Stimulated activated CD4-positive, alpha-beta T cell treated with anti-CD3 and anti-CD28 coated beads, Interleukin-15, amount 100 ng/mL, for 1 hour (primary cell): ENCODE data around the gene DUSP28.
A peak's percentile ranks its signal among the peaks of the same experiment; 100 is the strongest.

Experiments used
- DNase-seq, 2 donors: peaks; one replicate each; pipeline ENCODE4 v3.0.0-alpha.2; 2020; ENCODE audit warnings: low read depth in 1 of 2, low spot score in 1 of 2

The DUSP28 gene

GRCh38 chr2:240597419-240598181, 37.4 kb downstream of the DUSP28 start:
- DNase-seq: peak in 1 of 2 donors; percentile 1

DNA sequence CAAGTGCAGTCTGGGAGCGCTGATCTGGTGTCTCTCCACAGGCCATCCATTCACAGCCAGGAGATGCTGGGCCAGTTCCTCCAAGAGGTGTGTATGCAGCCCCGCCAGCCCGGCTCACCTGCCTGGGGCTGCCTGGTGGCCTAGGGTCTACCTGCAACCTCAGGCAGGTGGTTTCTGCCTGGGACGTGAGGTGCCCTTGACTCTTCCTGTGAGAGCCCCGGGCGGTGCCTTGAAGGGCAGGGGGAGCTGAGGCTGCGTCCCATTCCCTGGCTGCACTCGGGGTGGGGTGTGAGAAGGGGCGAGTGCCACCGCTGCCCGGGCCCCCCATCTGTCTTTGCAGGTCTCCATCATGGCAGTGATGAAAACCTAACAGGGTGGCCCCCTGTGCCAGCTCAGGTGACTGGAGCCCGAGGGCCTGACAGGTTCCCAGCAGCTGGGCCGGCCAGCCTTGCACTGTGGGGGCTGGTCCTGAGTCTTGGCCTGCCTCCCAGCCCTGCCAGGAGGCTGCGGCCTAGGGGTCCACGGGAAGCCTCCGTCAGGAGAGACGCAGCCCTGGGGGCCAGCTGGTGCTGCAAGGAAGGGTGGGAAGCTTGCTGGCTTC, 38.3 kb downstream of the DUSP28 start:
- no peak for DNase-seq

DNA sequence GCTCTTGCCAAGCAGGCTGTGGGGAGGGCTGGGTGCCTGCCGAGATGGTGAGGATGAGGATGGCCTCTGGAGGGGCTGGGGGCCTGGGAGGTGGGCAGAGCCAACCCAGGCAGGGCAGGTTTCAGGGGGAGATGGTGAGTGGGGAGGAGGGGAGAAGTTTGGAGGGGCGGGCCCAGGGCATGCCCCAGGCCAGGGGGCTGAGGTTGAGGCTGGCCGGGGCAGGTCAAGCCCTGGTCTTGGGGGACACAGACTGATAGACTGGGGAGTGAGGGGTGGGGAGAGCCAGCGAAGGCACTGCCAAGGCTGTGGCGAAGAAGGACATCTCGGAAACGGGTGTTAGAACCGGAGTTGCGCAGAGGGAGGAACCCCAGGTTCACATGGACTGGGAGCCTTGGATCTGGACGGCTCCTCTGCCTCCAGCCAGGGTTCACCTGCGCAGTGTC, 39.0 kb downstream of the DUSP28 start:
- DNase-seq: no peak

DNA sequence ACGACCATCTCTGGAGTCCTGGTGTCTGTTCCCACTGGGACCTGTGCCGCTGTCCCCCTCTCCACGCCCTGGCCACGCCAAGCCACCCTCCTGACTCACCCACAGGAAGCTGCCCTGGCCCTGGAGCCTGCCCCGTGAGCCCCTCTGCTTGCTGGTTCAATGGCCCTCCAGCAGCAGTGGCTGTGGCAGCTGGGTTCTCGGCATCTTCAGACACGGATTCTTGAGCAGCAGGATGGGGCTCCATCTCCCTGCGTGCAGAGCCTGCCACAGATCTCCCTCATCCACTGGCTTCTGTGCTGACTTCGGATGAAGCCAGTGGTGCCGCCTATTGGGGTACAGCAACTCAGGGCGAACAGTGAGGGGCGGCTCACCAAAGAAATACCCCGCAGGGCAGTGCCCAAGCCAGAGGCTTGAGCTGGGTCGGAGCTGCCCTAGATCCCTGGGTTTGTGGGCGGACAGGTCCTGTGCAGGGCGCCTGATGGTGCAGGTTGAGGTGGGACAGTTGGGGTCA, 40.3 kb downstream of the DUSP28 start:
- DNase-seq: no peak

GRCh38 chr2:240601061-240601830, 41.1 kb downstream of the DUSP28 start:
- no peak for DNase-seq

GRCh38 chr2:240601831-240602160, 41.6 kb downstream of the DUSP28 start:
- DNase-seq: no peak

DNA sequence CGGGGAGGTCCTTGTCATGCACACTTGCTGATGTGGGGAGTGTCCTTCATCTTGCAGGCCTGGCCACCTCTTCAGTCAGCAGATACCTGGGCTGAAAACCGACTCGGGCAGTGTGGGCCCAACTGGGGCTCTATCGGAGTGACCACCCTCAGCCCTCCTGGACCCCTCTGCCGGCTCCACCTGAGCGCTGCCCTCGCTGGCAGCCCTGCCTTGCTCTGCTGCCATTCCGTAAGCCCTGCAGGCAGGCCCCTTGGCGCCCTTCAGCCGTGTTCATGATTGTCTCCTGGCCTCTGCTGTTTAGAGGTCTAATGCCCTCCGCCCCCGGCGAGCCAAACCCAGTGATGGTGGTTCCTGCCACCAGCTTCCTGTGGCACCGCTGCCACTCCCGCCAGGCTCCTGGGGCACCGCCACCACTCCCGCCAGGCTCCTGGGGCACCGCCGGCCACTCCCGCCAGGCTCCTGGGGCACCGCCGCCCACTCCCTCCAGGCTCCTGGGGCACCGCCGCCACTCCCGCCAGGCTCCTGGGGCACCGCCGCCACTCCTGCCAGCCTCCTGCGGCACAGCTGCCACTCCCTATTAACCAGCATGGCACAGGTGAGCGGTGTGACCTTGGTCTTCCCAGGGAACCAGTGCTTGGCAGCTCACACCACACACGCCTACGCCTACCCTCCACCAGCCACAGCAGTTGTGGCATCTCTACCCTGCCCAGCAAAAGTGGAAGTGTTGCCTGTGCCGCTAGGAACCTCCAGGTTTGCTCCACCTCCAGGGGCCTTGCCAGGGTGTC, 42.3 kb downstream of the DUSP28 start:
- DNase-seq: no peak

- DNase-seq: no peak
These were observed 43.1 kb downstream of the DUSP28 start for GRCh38 chr2:240603081-240603835.

DNA sequence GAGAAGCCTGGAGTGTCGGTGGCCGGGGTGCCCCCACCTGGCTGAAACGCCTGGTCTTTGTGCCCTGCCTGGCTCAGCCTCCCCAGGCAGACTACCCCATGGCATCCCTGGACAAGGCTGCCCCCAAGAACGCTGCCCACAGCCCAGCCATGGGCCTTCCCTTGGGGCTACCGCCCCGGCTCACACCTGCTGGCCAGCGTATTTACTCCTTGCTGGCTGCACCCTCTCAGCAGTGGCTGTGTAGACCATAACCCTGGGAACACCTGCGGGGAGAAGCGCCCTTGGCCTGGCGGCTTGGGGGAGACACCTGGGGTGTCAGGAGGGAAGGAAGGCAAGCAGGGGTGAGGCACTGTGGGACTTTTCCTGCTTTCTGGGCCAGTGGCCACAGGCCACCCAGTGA, 43.7 kb downstream of the DUSP28 start:
- DNase-seq: no peak

- DNase-seq: no peak
These were observed 44.3 kb downstream of the DUSP28 start for GRCh38 chr2:240604291-240604938.

DNA sequence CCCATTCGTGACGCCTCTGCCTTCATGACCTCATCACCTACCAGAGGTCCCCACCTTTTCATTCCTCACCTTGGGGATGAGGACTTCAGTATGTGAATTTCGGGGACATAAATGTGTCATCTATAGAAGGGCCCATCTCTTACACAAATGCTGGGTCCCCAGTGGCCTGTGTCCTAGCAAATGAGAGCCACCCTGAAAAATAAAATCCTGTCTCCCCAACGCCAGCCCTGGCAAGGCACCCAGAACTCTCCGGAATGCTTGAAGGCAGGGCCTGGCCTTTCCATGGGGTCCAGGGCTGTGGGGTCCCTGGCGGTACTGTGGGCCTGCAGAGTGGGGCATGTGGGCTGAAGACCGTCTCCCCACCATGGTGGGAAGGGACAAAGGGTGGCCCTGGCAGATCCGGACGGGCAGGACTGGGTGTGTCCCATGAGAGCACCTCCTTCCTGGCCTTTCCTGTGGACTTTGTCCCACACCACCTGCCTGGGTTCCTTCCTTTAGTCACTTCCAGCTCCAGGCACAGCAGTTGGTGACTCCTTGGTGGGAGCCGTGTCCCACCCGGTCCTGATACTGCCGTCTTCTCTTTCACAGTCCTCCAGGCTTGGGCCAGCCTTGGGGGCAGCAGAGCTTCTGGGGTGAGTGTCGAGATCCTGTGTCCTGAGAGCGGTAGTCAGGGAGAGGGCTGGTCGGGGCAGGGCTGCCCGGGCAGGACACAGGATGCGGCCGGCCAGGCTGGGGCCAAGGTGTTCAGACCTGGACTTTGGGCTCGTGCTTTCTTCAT, 45.0 kb downstream of the DUSP28 start:
- DNase-seq: no peak

DNA sequence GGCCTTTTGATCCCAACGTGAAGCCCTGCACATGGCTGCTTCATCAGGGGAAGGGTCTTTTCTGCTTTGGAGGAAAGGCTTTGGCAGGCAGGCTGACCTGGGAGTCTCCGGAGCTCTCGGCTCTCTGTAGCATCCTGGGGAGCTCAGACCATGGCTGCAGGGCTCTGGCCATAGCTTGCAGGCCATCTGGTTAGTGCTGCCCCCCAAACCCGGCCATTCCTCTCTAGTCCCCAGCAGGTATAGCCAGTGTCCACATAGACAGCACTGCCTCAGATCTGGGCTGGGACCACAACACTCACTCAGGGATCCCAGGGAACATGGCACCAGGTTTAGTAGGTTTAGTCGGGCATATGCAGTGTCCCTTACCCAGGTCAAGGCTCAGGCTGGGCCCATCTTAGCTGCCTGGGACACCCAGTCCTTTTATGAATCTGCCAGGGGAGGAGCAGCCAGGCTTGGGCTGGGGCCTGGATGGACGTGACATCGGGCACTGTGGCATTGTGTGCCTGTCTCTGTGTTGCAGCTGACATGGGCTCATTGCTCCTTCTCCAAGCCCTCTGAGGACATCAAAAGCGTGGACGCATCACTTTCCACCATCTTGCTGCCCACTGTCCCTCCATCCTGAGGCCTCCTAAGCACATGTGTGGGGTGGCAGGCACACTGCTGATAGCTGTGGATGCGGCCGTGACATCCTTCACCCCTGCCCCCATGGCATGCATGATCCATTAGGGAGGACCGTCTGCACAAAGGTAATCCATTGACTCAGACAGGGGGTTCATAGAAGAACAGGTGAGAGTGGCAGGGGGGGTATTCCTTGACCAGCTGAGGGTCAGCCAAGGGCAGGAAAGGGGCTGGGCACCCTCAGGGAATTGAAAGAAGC, 45.9 kb downstream of the DUSP28 start:
- DNase-seq: no peak

DNA sequence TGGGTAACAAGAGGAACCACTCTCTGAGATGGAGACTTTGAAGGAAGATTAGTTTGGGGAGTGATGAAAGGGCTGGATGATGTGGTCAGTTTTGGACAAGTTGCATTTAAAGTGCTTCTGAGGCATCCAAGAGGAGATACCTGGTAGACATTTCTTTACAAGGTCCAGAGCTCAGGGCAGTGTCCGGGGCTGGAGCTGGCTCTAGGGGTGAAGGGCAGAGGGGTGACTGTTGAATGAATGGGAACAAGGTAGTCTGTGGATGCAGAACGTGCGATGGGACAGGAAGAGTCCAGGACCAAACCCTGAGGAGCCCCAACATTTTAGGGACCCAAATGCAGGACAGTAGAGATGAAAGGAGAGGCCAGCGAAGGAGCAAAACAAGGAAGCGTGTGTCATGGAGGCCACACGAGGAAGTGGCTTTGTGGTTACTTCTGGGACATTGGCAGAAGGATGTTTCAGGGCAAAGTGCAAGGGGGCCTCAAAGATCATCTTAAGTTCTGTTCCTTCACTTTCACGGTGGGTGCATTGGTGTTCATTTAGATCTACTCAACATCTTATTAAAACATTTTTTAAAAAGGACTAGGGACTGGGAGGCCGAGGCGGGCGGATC, 51.5 kb downstream of the DUSP28 start:
- DNase-seq: no peak
